ENCODE measurements around the gene D2HGDH.

D2HGDH gene

GRCh38 chr2:241703032-241703604, 31.3 kb upstream of the D2HGDH start:
- peaks cover 41% of the 10 kb centered on the region for H3K36me3 ChIP-seq (ENCODE audit: insufficient read depth, low read depth, low read length)
- H3K27ac ChIP-seq (ENCODE audit: low read length): no peak overlapping the region
- H3K9ac ChIP-seq (ENCODE audit: low read depth, low read length): peak overlapping the region; percentile 55; the same call in 1 of the 2 replicates
- no peaks in the 10 kb centered on the region for H3K4me1 ChIP-seq (ENCODE audit: insufficient read depth, low read length)
- no peaks in the 10 kb centered on the region for H3K27me3 ChIP-seq (ENCODE audit: insufficient read depth, low read length)
- H3K4me3 ChIP-seq (ENCODE audit: low read length): peak overlapping the region; percentile 68
- H3K9me3 ChIP-seq (ENCODE audit: insufficient read depth, low read depth, low read length): peaks cover 5% of the 10 kb centered on the region

GRCh38 chr2:241706537-241706936, 27.9 kb upstream of the D2HGDH start:
- Histone ChIP-seq H3K4me3 (ENCODE audit: low read length) (no peak overlapping the region), H3K27me3 (ENCODE audit: insufficient read depth, low read length) (no peaks in the 10 kb centered on the region), H3K9me3 (ENCODE audit: insufficient read depth, low read depth, low read length) (peaks cover 5% of the 10 kb centered on the region), H3K4me1 (ENCODE audit: insufficient read depth, low read length) (no peaks in the 10 kb centered on the region), H3K9ac (ENCODE audit: low read depth, low read length) (no peak overlapping the region), H3K27ac (ENCODE audit: low read length) (no peak overlapping the region), H3K36me3 (ENCODE audit: insufficient read depth, low read depth, low read length) (peaks cover 71% of the 10 kb centered on the region)

- Histone ChIP-seq H3K9ac (ENCODE audit: low read depth, low read length) (no peak overlapping the region), H3K4me3 (ENCODE audit: low read length) (no peak overlapping the region), H3K27me3 (ENCODE audit: insufficient read depth, low read length) (no peaks in the 10 kb centered on the region), H3K9me3 (ENCODE audit: insufficient read depth, low read depth, low read length) (peaks cover 5% of the 10 kb centered on the region), H3K36me3 (ENCODE audit: insufficient read depth, low read depth, low read length) (peaks cover 89% of the 10 kb centered on the region), H3K4me1 (ENCODE audit: insufficient read depth, low read length) (no peaks in the 10 kb centered on the region), H3K27ac (ENCODE audit: low read length) (no peak overlapping the region)
Observed at GRCh38 chr2:241708879-241709278, 25.6 kb upstream of the D2HGDH start.

GRCh38 chr2:241719093-241719492, 15.3 kb upstream of the D2HGDH start:
- H3K36me3 ChIP-seq (ENCODE audit: insufficient read depth, low read depth, low read length): peaks cover 87% of the 10 kb centered on the region
- no peak overlapping the region for H3K9ac ChIP-seq (ENCODE audit: low read depth, low read length)
- no peaks in the 10 kb centered on the region for H3K4me1 ChIP-seq (ENCODE audit: insufficient read depth, low read length)

GRCh38 chr2:241720099-241720498, 14.3 kb upstream of the D2HGDH start:
- Histone ChIP-seq H3K9ac (ENCODE audit: low read depth, low read length) (no peak overlapping the region), H3K27me3 (ENCODE audit: insufficient read depth, low read length) (no peaks in the 10 kb centered on the region), H3K27ac (ENCODE audit: low read length) (no peak overlapping the region), H3K9me3 (ENCODE audit: insufficient read depth, low read depth, low read length) (peaks cover 16% of the 10 kb centered on the region), H3K36me3 (ENCODE audit: insufficient read depth, low read depth, low read length) (peaks cover 87% of the 10 kb centered on the region), H3K4me1 (ENCODE audit: insufficient read depth, low read length) (no peaks in the 10 kb centered on the region), H3K4me3 (ENCODE audit: low read length) (no peak overlapping the region)

More at GRCh38 chr2:241719093-241719492, 15.3 kb upstream of the D2HGDH start:
- Histone ChIP-seq H3K4me3 (ENCODE audit: low read length) (no peak overlapping the region), H3K9me3 (ENCODE audit: insufficient read depth, low read depth, low read length) (peaks cover 16% of the 10 kb centered on the region), H3K27me3 (ENCODE audit: insufficient read depth, low read length) (no peaks in the 10 kb centered on the region), H3K27ac (ENCODE audit: low read length) (no peak overlapping the region)

GRCh38 chr2:241720560-241720959, 13.9 kb upstream of the D2HGDH start:
- H3K9ac ChIP-seq (ENCODE audit: low read depth, low read length): no peak overlapping the region
- no peak overlapping the region for H3K4me3 ChIP-seq (ENCODE audit: low read length)
- peaks cover 16% of the 10 kb centered on the region for H3K9me3 ChIP-seq (ENCODE audit: insufficient read depth, low read depth, low read length)
- peaks cover 89% of the 10 kb centered on the region for H3K36me3 ChIP-seq (ENCODE audit: insufficient read depth, low read depth, low read length)
- H3K4me1 ChIP-seq (ENCODE audit: insufficient read depth, low read length): no peaks in the 10 kb centered on the region
- no peaks in the 10 kb centered on the region for H3K27me3 ChIP-seq (ENCODE audit: insufficient read depth, low read length)
- H3K27ac ChIP-seq (ENCODE audit: low read length): no peak overlapping the region

GRCh38 chr2:241721852-241722251, 12.6 kb upstream of the D2HGDH start:
- Histone ChIP-seq H3K9ac (ENCODE audit: low read depth, low read length) (no peak overlapping the region), H3K4me3 (ENCODE audit: low read length) (no peak overlapping the region), H3K27ac (ENCODE audit: low read length) (no peak overlapping the region), H3K9me3 (ENCODE audit: insufficient read depth, low read depth, low read length) (peaks cover 16% of the 10 kb centered on the region), H3K4me1 (ENCODE audit: insufficient read depth, low read length) (no peaks in the 10 kb centered on the region), H3K36me3 (ENCODE audit: insufficient read depth, low read depth, low read length) (peaks cover 86% of the 10 kb centered on the region), H3K27me3 (ENCODE audit: insufficient read depth, low read length) (no peaks in the 10 kb centered on the region)

GRCh38 chr2:241722896-241723454, 11.5 kb upstream of the D2HGDH start:
- H3K27me3 ChIP-seq (ENCODE audit: insufficient read depth, low read length): no peaks in the 10 kb centered on the region
- peaks cover 16% of the 10 kb centered on the region for H3K9me3 ChIP-seq (ENCODE audit: insufficient read depth, low read depth, low read length)
- no peaks in the 10 kb centered on the region for H3K4me1 ChIP-seq (ENCODE audit: insufficient read depth, low read length)
- no peak overlapping the region for H3K9ac ChIP-seq (ENCODE audit: low read depth, low read length)
- peaks cover 77% of the 10 kb centered on the region for H3K36me3 ChIP-seq (ENCODE audit: insufficient read depth, low read depth, low read length)
- H3K4me3 ChIP-seq (ENCODE audit: low read length): no peak overlapping the region
- H3K27ac ChIP-seq (ENCODE audit: low read length): no peak overlapping the region

GRCh38 chr2:241724259-241724974, 10.0 kb upstream of the D2HGDH start:
- peaks cover 16% of the 10 kb centered on the region for H3K9me3 ChIP-seq (ENCODE audit: insufficient read depth, low read depth, low read length)
- no peak overlapping the region for H3K4me3 ChIP-seq (ENCODE audit: low read length)
- no peaks in the 10 kb centered on the region for H3K27me3 ChIP-seq (ENCODE audit: insufficient read depth, low read length)
- H3K36me3 ChIP-seq (ENCODE audit: insufficient read depth, low read depth, low read length): peaks cover 66% of the 10 kb centered on the region
- H3K27ac ChIP-seq (ENCODE audit: low read length): no peak overlapping the region
- no peaks in the 10 kb centered on the region for H3K4me1 ChIP-seq (ENCODE audit: insufficient read depth, low read length)
- no peak overlapping the region for H3K9ac ChIP-seq (ENCODE audit: low read depth, low read length)

GRCh38 chr2:241724975-241725870, 9.2 kb upstream of the D2HGDH start:
- peaks cover 57% of the 10 kb centered on the region for H3K36me3 ChIP-seq (ENCODE audit: insufficient read depth, low read depth, low read length)
- H3K27me3 ChIP-seq (ENCODE audit: insufficient read depth, low read length): no peaks in the 10 kb centered on the region
- peaks cover 16% of the 10 kb centered on the region for H3K9me3 ChIP-seq (ENCODE audit: insufficient read depth, low read depth, low read length)
- no peak overlapping the region for H3K9ac ChIP-seq (ENCODE audit: low read depth, low read length)
- no peaks in the 10 kb centered on the region for H3K4me1 ChIP-seq (ENCODE audit: insufficient read depth, low read length)
- no peak overlapping the region for H3K4me3 ChIP-seq (ENCODE audit: low read length)
- H3K27ac ChIP-seq (ENCODE audit: low read length): no peak overlapping the region

- H3K4me1 ChIP-seq (ENCODE audit: insufficient read depth, low read length): no peaks in the 10 kb centered on the region
- no peaks in the 10 kb centered on the region for H3K27me3 ChIP-seq (ENCODE audit: insufficient read depth, low read length)
- no peak overlapping the region for H3K27ac ChIP-seq (ENCODE audit: low read length)
- H3K4me3 ChIP-seq (ENCODE audit: low read length): no peak overlapping the region
- H3K36me3 ChIP-seq (ENCODE audit: insufficient read depth, low read depth, low read length): peaks cover 45% of the 10 kb centered on the region
- peaks cover 16% of the 10 kb centered on the region for H3K9me3 ChIP-seq (ENCODE audit: insufficient read depth, low read depth, low read length)
- no peak overlapping the region for H3K9ac ChIP-seq (ENCODE audit: low read depth, low read length)
Observed at GRCh38 chr2:241726459-241726858, 8.0 kb upstream of the D2HGDH start.
